Right lobe of liver (tissue), 4 donors: ENCODE results near the gene ATAD1.
"Not testable (repeated sequence)": the region's sequence is repeated elsewhere in the genome, so short reads cannot be mapped to it uniquely, and the experiment has no call there.

Experiments used
- POLR2A ChIP-seq: fragments of 450-650 bp; IDR thresholded peaks from one replicate; pipeline ENCODE4 v1.6.1; 2017; ENCODE audit warnings: antibody characterized with exemption, mild to moderate bottlenecking
- TF ChIP-seq, protein P1 (sequence below), 4 donors: fragments of 200-600 bp in 3 of 4; fragments of 450-650 bp in 1 of 4; IDR thresholded peaks; one replicate each; pipeline versions ENCODE4 v1.5.1 to v1.8.0; 2016 to 2022; ENCODE audit warnings: antibody characterized with exemption in 4 of 4, mild to moderate bottlenecking in 2 of 4
- donor health status: DM: no; HTN: no; CAD: no.
- donor health status: DM: no; HTN: no; CAD: no.
- donor health status: DM: no; HTN: yes; CAD: no.

GRCh38 chr10:87855247-87855646 lies 37.2 kb upstream of the ATAD1 start:
- TF ChIP-seq, protein P1, sequence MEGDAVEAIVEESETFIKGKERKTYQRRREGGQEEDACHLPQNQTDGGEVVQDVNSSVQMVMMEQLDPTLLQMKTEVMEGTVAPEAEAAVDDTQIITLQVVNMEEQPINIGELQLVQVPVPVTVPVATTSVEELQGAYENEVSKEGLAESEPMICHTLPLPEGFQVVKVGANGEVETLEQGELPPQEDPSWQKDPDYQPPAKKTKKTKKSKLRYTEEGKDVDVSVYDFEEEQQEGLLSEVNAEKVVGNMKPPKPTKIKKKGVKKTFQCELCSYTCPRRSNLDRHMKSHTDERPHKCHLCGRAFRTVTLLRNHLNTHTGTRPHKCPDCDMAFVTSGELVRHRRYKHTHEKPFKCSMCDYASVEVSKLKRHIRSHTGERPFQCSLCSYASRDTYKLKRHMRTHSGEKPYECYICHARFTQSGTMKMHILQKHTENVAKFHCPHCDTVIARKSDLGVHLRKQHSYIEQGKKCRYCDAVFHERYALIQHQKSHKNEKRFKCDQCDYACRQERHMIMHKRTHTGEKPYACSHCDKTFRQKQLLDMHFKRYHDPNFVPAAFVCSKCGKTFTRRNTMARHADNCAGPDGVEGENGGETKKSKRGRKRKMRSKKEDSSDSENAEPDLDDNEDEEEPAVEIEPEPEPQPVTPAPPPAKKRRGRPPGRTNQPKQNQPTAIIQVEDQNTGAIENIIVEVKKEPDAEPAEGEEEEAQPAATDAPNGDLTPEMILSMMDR (IDR thresholded peaks at IDR 0.05), result not testable (repeated sequence)
- TF ChIP-seq POLR2A, result not testable (repeated sequence)
